Metanephros (tissue), 2 donors: ENCODE data around the gene TIMP1. TPM values are rescaled to one million over a fixed set of nuclear protein-coding genes. Genes with fewer than 3 reads are reported as not detected.

Experiments used
- small RNA-seq: library from RNA; depleted of rRNA; stranded (forward); fragments of <200 nt; gene quantifications from one replicate; pipeline ENCODE3, GENCODE V24; 2014; ENCODE audit warnings: low replicate concordance
- total RNA-seq: library from RNA; depleted of rRNA; stranded (reverse); fragments of >200 nt; gene quantifications from one replicate; pipeline ENCODE4 v1.2.3, GENCODE V29; 2014

Gene TIMP1
- total RNA-seq, result 49.0 TPM

DNA sequence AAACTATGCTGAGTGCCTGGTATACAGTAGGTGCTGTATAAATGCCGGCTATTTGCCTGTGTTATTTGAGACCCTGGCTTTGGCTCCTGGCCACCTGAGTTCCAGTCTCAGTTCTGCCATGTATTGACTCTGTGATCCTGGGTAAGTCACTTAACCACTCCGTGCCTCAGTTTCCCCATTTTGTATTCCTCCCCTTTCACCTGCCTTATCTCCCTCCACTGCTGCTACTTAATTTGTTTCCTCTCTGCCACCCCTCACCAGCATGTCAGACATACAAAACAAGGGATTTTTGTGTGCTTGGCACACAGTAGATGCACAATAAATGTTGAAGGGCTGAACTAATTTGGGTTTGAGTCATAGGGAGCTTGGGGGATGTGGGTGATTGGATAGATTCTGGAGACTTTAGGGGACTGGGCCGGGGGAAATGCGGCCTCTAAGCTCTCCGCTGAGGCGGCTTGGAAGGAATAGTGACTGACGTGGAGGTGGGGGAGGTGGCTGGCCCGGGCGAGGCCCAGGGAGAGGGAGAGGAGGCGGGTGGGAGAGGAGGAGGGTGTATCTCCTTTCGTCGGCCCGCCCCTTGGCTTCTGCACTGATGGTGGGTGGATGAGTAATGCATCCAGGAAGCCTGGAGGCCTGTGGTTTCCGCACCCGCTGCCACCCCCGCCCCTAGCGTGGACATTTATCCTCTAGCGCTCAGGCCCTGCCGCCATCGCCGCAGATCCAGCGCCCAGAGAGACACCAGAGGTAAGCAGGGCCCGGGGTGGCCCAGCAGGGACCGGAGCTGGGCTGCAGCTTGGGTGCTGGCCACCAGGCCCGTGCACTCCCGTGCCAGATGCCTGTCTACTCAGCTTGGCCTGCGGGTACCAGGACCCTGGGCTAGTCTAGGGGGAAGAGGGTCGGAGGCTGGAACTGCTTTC lies at the start of gene TIMP1:
TSS of gene TIMP1 (plus strand) at position 706 of the 917 bp plus-strand sequence. CDS start 980 bp downstream, outside the sequence.

DNA sequence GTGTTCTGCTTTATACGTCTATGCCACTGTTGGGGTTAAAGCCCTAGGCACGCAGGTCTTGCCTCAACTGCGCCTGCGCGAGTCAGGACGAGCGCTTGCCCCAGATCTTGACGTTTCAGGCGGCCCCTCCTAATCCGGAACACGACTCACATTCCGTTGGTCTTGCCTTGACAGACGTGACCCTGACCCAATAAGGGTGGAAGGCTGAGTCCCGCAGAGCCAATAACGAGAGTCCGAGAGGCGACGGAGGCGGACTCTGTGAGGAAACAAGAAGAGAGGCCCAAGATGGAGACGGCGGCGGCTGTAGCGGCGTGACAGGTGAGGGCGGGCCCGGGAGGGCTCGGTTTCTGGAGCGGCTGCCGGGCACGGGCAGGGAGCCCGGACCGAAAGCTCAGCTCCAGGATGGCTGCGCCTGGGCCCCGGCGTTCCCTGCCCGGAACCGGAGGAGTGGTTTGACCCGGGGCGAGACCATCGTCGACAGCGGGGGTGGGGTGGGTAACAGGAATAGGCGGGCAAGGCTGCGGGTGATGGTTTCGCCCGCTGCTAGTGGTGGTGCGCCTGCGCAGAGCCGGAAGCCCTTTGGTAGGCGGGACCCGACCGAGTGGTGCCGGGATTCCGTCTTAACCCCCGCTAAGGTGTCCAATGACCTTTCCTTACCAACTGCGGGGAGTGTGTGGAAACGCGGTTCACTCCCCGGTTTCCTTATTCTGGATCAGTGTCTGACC lies 21.1 kb upstream of the TIMP1 start, which contains the start of gene ARAF:
TSS of gene ARAF (plus strand) at position 272 of the 725 bp plus-strand sequence. CDS start 1,763 bp downstream, outside the sequence.

DNA sequence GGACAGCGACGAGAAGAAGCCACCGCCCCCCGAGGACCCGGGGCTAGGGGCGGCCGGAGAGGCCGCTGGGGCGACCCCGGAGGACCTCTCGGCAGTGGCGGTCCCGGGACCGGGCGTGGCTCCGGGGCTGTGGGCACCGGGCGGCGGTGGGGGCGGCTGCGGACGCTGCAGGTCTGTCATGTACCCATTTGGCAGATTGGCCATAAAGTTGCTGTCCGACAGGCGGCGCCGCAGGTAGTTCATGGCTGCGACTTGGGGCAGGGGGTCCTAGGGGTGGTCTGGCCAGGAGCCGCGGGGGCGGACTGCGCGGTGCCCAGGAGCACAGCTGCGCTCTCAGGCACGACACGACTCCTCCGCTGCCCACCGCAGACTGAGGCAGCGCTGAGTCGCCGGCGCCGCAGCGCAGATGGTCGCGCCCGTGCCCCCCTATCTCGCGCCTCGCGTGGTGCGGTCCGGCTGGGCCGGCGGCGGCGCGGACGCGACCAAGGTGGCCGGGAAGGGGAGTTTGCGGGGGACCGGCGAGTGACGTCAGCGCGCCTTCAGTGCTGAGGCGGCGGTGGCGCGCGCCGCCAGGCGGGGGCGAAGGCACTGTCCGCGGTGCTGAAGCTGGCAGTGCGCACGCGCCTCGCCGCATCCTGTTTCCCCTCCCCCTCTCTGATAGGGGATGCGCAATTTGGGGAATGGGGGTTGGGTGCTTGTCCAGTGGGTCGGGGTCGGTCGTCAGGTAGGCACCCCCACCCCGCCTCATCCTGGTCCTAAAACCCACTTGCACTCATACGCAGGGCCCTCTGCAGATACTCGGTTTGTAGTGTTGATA lies 37.5 kb downstream of the TIMP1 start, which contains the start of gene SYN1:
TSS of gene SYN1 (minus strand) at position 372 of the 817 bp plus-strand sequence. CDS start at position 243, 129 bp downstream.

DNA sequence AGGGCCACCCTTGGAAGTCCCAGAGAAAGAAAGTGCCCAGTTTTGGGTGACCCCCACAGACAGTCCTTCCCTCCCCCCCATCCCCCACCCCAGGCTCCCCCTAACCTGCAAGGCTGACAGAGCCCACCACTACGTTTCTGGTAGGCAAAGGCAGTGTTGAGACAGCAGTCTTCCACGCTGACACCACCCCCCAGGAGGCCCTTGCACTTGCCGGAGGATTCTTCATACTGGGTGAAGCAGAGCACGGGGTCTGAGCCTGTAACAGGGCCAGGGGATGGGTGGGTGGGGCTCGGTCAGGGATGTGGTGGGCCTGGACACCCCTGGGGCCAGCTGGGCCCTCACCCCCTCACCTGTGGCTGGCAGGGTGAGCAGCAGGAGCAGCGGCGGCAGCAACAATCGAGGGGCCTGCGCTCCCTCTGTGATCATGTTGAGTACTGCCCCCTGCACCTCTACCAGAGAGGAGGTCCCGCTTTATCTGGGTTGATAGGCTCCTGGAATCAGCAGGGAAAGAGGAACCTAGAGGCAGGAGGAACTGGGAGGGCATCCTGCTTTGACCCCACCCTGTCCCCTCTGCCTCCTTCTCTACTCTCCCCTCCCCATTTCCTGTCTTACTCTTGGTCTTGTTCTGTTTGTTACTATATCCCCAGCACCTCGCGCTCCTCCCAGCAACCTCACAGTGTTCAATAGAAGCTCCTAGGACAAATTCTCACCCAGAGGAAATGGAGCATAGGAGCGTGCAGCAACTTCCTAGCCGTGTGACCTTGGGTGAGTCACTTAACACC lies 47.4 kb downstream of the TIMP1 start, which contains the start of gene CFP:
TSS of gene CFP (minus strand) at position 512 of the 782 bp plus-strand sequence. CDS start at position 426, 86 bp downstream.

Small RNA genes lying within 50 kb of the gene (small RNA-seq; reads per million reads assigned to genes)
- not detected for gene MIR4769

Other genes starting within 250 kb of the TIMP1 start
- gene ZNF157, start 211.9 kb upstream of the TIMP1 start, total RNA-seq, result 0.70 TPM
- gene ZNF41, start 99.2 kb upstream of the TIMP1 start, total RNA-seq, result 7.6 TPM
- 39.1 TPM for gene ARAF, start 21.2 kb upstream of the TIMP1 start, total RNA-seq
- 0.64 TPM for gene SYN1, start 37.4 kb downstream of the TIMP1 start, total RNA-seq
- 6.4 TPM for gene CFP, start 47.5 kb downstream of the TIMP1 start, total RNA-seq
- gene ELK1, start 68.1 kb downstream of the TIMP1 start, total RNA-seq, result 18.6 TPM
- 72.4 TPM for gene UXT, start 76.7 kb downstream of the TIMP1 start, total RNA-seq